ENCODE measurements around the gene SPIRE2.

DNA sequence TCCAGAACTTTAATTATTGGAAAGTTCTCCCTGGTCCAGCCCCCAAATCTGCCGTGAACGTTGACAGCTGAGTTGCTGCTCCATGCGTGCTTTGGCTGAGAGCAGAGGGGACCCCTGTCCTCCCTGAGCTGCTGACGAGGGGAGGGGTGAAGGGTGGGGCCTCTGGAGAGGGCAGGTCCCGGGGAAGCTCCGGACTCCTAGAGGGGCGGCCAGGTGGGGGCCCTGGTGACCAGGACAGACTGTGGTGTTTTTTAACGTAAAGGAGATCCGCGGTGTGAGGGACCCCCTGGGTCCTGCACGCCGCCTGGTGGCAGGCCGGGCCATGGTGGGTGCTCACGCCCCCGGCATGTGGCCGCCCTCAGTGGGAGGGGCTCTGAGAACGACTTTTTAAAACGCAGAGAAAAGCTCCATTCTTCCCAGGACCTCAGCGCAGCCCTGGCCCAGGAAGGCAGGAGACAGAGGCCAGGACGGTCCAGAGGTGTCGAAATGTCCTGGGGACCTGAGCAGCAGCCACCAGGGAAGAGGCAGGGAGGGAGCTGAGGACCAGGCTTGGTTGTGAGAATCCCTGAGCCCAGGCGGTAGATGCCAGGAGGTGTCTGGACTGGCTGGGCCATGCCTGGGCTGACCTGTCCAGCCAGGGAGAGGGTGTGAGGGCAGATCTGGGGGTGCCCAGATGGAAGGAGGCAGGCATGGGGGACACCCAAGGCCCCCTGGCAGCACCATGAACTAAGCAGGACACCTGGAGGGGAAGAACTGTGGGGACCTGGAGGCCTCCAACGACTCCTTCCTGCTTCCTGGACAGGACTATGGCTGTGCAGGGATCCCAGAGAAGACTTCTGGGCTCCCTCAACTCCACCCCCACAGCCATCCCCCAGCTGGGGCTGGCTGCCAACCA lies 90.4 kb downstream of the SPIRE2 start, which contains the start of gene MC1R:
- TF ChIP-seq EP300 (IDR thresholded peaks at IDR 0.05) (no peak), POLR2A (IDR thresholded peaks at IDR 0.05) (no peak)
- TF ChIP-seq, protein P1, sequence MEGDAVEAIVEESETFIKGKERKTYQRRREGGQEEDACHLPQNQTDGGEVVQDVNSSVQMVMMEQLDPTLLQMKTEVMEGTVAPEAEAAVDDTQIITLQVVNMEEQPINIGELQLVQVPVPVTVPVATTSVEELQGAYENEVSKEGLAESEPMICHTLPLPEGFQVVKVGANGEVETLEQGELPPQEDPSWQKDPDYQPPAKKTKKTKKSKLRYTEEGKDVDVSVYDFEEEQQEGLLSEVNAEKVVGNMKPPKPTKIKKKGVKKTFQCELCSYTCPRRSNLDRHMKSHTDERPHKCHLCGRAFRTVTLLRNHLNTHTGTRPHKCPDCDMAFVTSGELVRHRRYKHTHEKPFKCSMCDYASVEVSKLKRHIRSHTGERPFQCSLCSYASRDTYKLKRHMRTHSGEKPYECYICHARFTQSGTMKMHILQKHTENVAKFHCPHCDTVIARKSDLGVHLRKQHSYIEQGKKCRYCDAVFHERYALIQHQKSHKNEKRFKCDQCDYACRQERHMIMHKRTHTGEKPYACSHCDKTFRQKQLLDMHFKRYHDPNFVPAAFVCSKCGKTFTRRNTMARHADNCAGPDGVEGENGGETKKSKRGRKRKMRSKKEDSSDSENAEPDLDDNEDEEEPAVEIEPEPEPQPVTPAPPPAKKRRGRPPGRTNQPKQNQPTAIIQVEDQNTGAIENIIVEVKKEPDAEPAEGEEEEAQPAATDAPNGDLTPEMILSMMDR (IDR thresholded peaks at IDR 0.05) = peak in 2 of 3 donors; percentile 17 to 42
